SK-N-SH treated with all-trans-retinoic acid at 6 μM for 48 hours (cell line): ENCODE results near the gene THOP1.

Experiments
- ATAC-seq: fragments of 200-7000 bp; cut with Tn5 transposase; 3 replicates; pipeline ENCODE4 v1.9.1; 2020; ENCODE audit warnings: mild to moderate bottlenecking, moderate library complexity
- ARNTL ChIP-seq: fragments of 450-650 bp; formaldehyde crosslinking; IDR thresholded peaks from 2 replicates; pipeline ENCODE4 v1.5.0; 2020; ENCODE audit warnings: low read depth, mild to moderate bottlenecking, moderate library complexity, borderline replicate concordance
- BACH2 ChIP-seq: fragments of 250-450 bp; sonication (Bioruptor Pico); IDR thresholded peaks from 2 replicates; pipeline ENCODE4 v1.9.0; 2021; ENCODE audit warnings: mild to moderate bottlenecking, borderline replicate concordance
- CSDC2 ChIP-seq: fragments of 250-450 bp; sonication (Bioruptor Pico); IDR thresholded peaks from 2 replicates; pipeline ENCODE4 v1.5.0; 2020; ENCODE audit warnings: mild to moderate bottlenecking, moderate library complexity
- ESRRG ChIP-seq: fragments of 250-450 bp; sonication (Bioruptor Pico); IDR thresholded peaks from 2 replicates; pipeline ENCODE4 v1.6.1; 2021; ENCODE audit warnings: mild to moderate bottlenecking
- GLIS3 ChIP-seq: fragments of 250-450 bp; sonication (Bioruptor Pico); IDR thresholded peaks from 2 replicates; pipeline ENCODE4 v1.5.0; 2020; ENCODE audit warnings: mild to moderate bottlenecking, moderate library complexity
- ISL1 ChIP-seq: fragments of 250-450 bp; sonication (Bioruptor Pico); IDR thresholded peaks from 2 replicates; pipeline ENCODE4 v2.1.2; 2022; ENCODE audit warnings: mild to moderate bottlenecking, moderate library complexity
- OSR1 ChIP-seq: fragments of 250-450 bp; sonication (Bioruptor Pico); IDR thresholded peaks from 2 replicates; pipeline ENCODE4 v1.8.0; 2022; ENCODE audit warnings: moderate library complexity, mild to moderate bottlenecking, inconsistent platforms
- PPARA ChIP-seq: fragments of 250-450 bp; sonication (Bioruptor Pico); IDR thresholded peaks from 2 replicates; pipeline ENCODE4 v1.5.0; 2020; ENCODE audit warnings: mild to moderate bottlenecking, borderline replicate concordance
- RARB ChIP-seq: fragments of 250-450 bp; sonication (Bioruptor Pico); IDR thresholded peaks from 2 replicates; pipeline ENCODE4 v1.8.0; 2021; ENCODE audit warnings: mild to moderate bottlenecking, moderate library complexity
- SNAI2 ChIP-seq: fragments of 250-450 bp; sonication (Bioruptor Pico); IDR thresholded peaks from 2 replicates; pipeline ENCODE4 v1.5.0; 2020; ENCODE audit warnings: mild to moderate bottlenecking, moderate library complexity
- TCF4 ChIP-seq: fragments of 250-450 bp; sonication (Bioruptor Pico); IDR thresholded peaks from 2 replicates; pipeline ENCODE4 v1.8.0; 2021; ENCODE audit warnings: mild to moderate bottlenecking, moderate library complexity, borderline replicate concordance
- TOX ChIP-seq: fragments of 250-450 bp; sonication (Bioruptor Pico); IDR thresholded peaks from 2 replicates; pipeline ENCODE4 v1.8.0; 2021; ENCODE audit warnings: mild to moderate bottlenecking, moderate library complexity, borderline replicate concordance
- TSHZ2 ChIP-seq: fragments of 250-450 bp; sonication (Bioruptor Pico); IDR thresholded peaks from 2 replicates; pipeline ENCODE4 v1.5.0; 2020; ENCODE audit warnings: mild to moderate bottlenecking, moderate library complexity
- ZC3H10 ChIP-seq: fragments of 250-450 bp; sonication (Bioruptor Pico); IDR thresholded peaks from 2 replicates; pipeline ENCODE4 v1.5.1; 2021; ENCODE audit warnings: mild to moderate bottlenecking, moderate library complexity
- ZFP3 ChIP-seq: fragments of 250-450 bp; sonication (Bioruptor Pico); IDR thresholded peaks from 2 replicates; pipeline ENCODE4 v1.5.0; 2020; ENCODE audit warnings: mild to moderate bottlenecking, moderate library complexity
- ZFP30 ChIP-seq: fragments of 450-650 bp; formaldehyde crosslinking; IDR thresholded peaks from 2 replicates; pipeline ENCODE4 v1.5.0; 2022; ENCODE audit warnings: mild to moderate bottlenecking, moderate library complexity
- ZNF565 ChIP-seq: fragments of 450-650 bp; formaldehyde crosslinking; conservative IDR thresholded peaks from 2 replicates; pipeline ENCODE4 v1.5.0; 2020; ENCODE audit warnings: low read depth, mild to moderate bottlenecking, moderate library complexity
- ZNF70 ChIP-seq: fragments of 450-650 bp; formaldehyde crosslinking; IDR thresholded peaks from 2 replicates; pipeline ENCODE4 v1.5.0; 2020; ENCODE audit warnings: mild to moderate bottlenecking, moderate library complexity
- ZNF8 ChIP-seq: fragments of 450-650 bp; formaldehyde crosslinking; IDR thresholded peaks from 2 replicates; pipeline ENCODE4 v1.5.0; 2020; ENCODE audit warnings: mild to moderate bottlenecking, moderate library complexity
- TF ChIP-seq, protein P1 (sequence below): fragments of 250-450 bp; sonication (Bioruptor Pico); IDR thresholded peaks from 2 replicates; pipeline ENCODE4 v1.8.0; 2021; ENCODE audit warnings: low read depth, mild to moderate bottlenecking, moderate library complexity, borderline replicate concordance
- TF ChIP-seq, protein P2 (sequence below): fragments of 250-450 bp; sonication (Bioruptor Pico); IDR thresholded peaks from 2 replicates; pipeline ENCODE4 v1.5.1; 2020; ENCODE audit warnings: low read depth, mild to moderate bottlenecking, moderate library complexity
- TF ChIP-seq, protein P3 (sequence below): fragments of 250-450 bp; sonication (Bioruptor Pico); IDR thresholded peaks from 2 replicates; pipeline ENCODE4 v1.8.0; 2020; ENCODE audit warnings: mild to moderate bottlenecking, moderate library complexity, borderline replicate concordance
- TF ChIP-seq, protein P4 (sequence below): fragments of 250-450 bp; sonication (Bioruptor Pico); IDR thresholded peaks from 2 replicates; pipeline ENCODE4 v1.5.1; 2021; ENCODE audit warnings: mild to moderate bottlenecking, moderate library complexity

The THOP1 gene

GRCh38 chr19:2782936-2783780 is 2.1 kb upstream of the THOP1 start, which contains the start of gene SGTA:
TSS of gene SGTA (minus strand) at chr19:2783273. CDS start at chr19:2769068, 14,205 bp downstream.
- peak; percentile 14; the same call in 1 of the 2 replicates for TF ChIP-seq TCF4
- no peak for TF ChIP-seq ZC3H10 (CRISPR knock-in tag)
- TF ChIP-seq, all 23 proteins: peak for 1
- peak; percentile 84 for ATAC-seq

GRCh38 chr19:2783781-2784145 is 1.5 kb upstream of the THOP1 start:
- no peak for TF ChIP-seq CSDC2 (CRISPR knock-in tag)
- no peak for TF ChIP-seq ZFP3
- TF ChIP-seq ISL1 (CRISPR knock-in tag), result no peak
- TF ChIP-seq ARNTL, result no peak
- no peak for TF ChIP-seq ZNF565 (CRISPR knock-in tag)
- TF ChIP-seq SNAI2 (CRISPR knock-in tag), result no peak
- TF ChIP-seq, protein P1, sequence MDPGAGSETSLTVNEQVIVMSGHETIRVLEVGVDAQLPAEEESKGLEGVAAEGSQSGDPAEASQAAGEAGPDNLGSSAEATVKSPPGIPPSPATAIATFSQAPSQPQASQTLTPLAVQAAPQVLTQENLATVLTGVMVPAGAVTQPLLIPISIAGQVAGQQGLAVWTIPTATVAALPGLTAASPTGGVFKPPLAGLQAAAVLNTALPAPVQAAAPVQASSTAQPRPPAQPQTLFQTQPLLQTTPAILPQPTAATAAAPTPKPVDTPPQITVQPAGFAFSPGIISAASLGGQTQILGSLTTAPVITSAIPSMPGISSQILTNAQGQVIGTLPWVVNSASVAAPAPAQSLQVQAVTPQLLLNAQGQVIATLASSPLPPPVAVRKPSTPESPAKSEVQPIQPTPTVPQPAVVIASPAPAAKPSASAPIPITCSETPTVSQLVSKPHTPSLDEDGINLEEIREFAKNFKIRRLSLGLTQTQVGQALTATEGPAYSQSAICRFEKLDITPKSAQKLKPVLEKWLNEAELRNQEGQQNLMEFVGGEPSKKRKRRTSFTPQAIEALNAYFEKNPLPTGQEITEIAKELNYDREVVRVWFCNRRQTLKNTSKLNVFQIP (CRISPR knock-in tag), result no peak
- TF ChIP-seq PPARA, result no peak
- no peak for TF ChIP-seq ZC3H10 (CRISPR knock-in tag)
- TF ChIP-seq TCF4, result no peak
- TF ChIP-seq, protein P2, sequence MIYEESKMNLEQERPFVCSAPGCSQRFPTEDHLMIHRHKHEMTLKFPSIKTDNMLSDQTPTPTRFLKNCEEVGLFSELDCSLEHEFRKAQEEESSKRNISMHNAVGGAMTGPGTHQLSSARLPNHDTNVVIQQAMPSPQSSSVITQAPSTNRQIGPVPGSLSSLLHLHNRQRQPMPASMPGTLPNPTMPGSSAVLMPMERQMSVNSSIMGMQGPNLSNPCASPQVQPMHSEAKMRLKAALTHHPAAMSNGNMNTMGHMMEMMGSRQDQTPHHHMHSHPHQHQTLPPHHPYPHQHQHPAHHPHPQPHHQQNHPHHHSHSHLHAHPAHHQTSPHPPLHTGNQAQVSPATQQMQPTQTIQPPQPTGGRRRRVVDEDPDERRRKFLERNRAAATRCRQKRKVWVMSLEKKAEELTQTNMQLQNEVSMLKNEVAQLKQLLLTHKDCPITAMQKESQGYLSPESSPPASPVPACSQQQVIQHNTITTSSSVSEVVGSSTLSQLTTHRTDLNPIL, result no peak
- no peak for TF ChIP-seq RARB (CRISPR knock-in tag)
- TF ChIP-seq ZNF70 (CRISPR knock-in tag), result no peak
- TF ChIP-seq ZFP30 (CRISPR knock-in tag), result no peak
- TF ChIP-seq GLIS3 (CRISPR knock-in tag), result no peak
- no peak for TF ChIP-seq OSR1 (CRISPR knock-in tag)
- ATAC-seq, result no peak

DNA sequence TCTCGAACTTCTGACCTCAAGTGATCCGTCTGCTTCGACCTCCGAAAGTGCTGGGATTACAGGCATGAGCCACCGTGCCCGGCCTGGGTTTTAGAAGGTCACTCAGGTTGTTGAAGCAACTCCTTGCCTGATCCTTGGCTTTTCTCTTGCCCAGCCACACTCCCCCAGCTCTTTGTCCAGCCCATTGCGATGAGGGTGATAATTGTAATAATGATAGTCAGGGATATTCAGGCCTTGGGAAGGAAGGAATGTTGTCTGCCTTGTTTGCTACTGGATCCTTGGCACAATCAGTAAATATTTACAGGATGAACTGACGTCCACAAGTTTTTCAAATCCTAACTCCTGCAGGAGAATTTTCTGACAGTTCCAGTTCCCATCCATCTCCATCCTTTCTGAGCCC is 1.8 kb downstream of the THOP1 start:
- no peak for TF ChIP-seq CSDC2 (CRISPR knock-in tag)
- no peak for TF ChIP-seq ZFP30 (CRISPR knock-in tag)
- no peak for TF ChIP-seq ARNTL
- no peak for TF ChIP-seq TCF4
- TF ChIP-seq, protein P3, sequence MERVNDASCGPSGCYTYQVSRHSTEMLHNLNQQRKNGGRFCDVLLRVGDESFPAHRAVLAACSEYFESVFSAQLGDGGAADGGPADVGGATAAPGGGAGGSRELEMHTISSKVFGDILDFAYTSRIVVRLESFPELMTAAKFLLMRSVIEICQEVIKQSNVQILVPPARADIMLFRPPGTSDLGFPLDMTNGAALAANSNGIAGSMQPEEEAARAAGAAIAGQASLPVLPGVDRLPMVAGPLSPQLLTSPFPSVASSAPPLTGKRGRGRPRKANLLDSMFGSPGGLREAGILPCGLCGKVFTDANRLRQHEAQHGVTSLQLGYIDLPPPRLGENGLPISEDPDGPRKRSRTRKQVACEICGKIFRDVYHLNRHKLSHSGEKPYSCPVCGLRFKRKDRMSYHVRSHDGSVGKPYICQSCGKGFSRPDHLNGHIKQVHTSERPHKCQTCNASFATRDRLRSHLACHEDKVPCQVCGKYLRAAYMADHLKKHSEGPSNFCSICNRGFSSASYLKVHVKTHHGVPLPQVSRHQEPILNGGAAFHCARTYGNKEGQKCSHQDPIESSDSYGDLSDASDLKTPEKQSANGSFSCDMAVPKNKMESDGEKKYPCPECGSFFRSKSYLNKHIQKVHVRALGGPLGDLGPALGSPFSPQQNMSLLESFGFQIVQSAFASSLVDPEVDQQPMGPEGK (CRISPR knock-in tag), result no peak
- TF ChIP-seq, protein P1 (CRISPR knock-in tag), result no peak
- no peak for TF ChIP-seq ZFP3
- TF ChIP-seq BACH2 (CRISPR knock-in tag), result no peak
- TF ChIP-seq TOX (CRISPR knock-in tag), result no peak
- TF ChIP-seq, protein P4, sequence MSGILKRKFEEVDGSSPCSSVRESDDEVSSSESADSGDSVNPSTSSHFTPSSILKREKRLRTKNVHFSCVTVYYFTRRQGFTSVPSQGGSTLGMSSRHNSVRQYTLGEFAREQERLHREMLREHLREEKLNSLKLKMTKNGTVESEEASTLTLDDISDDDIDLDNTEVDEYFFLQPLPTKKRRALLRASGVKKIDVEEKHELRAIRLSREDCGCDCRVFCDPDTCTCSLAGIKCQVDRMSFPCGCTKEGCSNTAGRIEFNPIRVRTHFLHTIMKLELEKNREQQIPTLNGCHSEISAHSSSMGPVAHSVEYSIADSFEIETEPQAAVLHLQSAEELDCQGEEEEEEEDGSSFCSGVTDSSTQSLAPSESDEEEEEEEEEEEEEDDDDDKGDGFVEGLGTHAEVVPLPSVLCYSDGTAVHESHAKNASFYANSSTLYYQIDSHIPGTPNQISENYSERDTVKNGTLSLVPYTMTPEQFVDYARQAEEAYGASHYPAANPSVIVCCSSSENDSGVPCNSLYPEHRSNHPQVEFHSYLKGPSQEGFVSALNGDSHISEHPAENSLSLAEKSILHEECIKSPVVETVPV (CRISPR knock-in tag), result no peak
- ATAC-seq, result no peak

DNA sequence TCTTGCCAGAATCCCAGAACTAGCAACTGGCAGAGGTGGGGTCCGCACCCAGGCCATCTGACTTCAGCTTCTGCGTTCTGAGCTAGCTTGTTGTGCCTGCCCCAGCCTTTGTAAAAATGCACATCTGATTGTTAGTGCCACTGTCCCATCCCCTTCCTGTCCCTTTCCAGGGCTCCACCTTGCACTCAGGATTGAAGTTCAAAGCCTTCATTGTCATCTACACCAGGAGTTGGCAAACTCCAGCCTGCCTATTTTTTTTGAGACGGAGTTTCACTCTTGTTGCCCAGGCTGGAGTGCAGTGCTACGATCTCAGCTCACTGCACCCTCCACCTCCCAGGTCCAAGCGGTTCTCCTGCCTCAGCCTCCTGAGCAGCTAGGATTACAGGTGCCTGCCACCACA is 2.9 kb downstream of the THOP1 start:
- no peak for ATAC-seq
- TF ChIP-seq, protein P1 (CRISPR knock-in tag), result no peak
- TF ChIP-seq TSHZ2 (CRISPR knock-in tag) (no peak), BACH2 (CRISPR knock-in tag) (no peak), RARB (CRISPR knock-in tag) (no peak), ESRRG (CRISPR knock-in tag) (no peak), PPARA (no peak), ISL1 (CRISPR knock-in tag) (no peak), ZNF8 (CRISPR knock-in tag) (no peak), OSR1 (CRISPR knock-in tag) (no peak), ZC3H10 (CRISPR knock-in tag) (no peak)
